ENCODE measurements around the gene CADPS.

CADPS gene

DNA sequence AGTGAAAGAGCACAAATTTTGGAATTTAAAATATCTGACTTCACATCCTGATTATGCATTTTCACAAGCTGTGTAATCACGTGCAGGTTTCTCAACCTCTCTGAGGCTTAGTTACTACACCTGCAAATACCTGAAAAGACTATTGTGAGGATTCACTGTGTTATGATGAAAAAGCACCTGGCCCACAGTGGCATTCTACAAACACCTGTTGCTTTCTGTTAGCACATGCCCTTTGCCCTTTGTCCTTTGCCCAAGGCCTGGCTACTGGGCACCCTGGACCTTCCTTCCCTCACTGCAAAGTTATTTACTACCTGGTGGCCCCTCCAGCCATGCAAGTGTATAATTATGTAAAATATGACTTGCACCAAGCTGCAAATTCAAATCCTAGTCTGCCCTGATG, 227.5 kb downstream of the CADPS start:
- H3K4me3 ChIP-seq (ENCODE audit: low read depth, low read length), result no peak overlapping the region
- TF ChIP-seq, protein P1, sequence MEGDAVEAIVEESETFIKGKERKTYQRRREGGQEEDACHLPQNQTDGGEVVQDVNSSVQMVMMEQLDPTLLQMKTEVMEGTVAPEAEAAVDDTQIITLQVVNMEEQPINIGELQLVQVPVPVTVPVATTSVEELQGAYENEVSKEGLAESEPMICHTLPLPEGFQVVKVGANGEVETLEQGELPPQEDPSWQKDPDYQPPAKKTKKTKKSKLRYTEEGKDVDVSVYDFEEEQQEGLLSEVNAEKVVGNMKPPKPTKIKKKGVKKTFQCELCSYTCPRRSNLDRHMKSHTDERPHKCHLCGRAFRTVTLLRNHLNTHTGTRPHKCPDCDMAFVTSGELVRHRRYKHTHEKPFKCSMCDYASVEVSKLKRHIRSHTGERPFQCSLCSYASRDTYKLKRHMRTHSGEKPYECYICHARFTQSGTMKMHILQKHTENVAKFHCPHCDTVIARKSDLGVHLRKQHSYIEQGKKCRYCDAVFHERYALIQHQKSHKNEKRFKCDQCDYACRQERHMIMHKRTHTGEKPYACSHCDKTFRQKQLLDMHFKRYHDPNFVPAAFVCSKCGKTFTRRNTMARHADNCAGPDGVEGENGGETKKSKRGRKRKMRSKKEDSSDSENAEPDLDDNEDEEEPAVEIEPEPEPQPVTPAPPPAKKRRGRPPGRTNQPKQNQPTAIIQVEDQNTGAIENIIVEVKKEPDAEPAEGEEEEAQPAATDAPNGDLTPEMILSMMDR (IDR thresholded peaks at IDR 0.05; ENCODE audit: low read depth, low read length), result no peak

DNA sequence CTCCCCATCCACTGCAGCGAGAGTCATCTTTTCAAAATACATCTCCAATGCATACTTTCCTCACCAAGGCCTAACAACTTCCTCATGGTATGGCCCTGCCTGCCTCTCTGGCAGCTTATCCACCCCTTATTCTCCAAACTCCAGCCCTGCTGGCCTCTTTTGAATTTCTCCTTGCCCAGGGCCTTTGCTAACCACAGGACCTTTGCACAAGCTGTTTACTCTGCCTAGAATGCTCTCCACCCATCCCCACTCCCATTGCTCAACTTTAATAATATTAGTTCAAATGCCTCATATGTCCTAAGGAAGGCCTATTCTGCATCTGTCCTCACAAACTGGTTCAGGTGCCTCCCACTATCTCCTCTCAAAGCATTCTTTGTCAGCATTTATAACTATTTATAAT, 230.7 kb downstream of the CADPS start:
- TF ChIP-seq, protein P1 (IDR thresholded peaks at IDR 0.05; ENCODE audit: low read depth, low read length), result no peak
- no peak overlapping the region for H3K4me3 ChIP-seq (ENCODE audit: low read depth, low read length)

DNA sequence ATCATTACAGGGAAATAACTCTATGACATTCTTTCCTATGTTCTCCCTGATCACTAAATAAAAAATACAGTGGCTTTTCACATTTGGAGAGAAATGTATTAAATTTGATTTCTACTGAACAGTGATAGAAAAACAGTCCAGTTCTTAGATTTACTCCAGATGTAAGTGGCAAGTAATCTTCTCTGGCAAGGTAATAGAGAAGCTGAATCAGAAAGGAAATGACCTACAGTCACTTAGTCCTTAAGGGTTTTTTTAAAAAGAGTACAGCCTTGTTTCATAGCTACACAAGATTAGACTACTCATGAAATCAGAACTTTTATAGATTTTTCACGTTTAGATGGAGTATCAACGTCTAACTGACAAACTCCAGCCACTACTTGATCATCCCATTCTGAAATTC, 236.9 kb downstream of the CADPS start:
- TF ChIP-seq, protein P1 (IDR thresholded peaks at IDR 0.05; ENCODE audit: low read depth, low read length), result no peak

DNA sequence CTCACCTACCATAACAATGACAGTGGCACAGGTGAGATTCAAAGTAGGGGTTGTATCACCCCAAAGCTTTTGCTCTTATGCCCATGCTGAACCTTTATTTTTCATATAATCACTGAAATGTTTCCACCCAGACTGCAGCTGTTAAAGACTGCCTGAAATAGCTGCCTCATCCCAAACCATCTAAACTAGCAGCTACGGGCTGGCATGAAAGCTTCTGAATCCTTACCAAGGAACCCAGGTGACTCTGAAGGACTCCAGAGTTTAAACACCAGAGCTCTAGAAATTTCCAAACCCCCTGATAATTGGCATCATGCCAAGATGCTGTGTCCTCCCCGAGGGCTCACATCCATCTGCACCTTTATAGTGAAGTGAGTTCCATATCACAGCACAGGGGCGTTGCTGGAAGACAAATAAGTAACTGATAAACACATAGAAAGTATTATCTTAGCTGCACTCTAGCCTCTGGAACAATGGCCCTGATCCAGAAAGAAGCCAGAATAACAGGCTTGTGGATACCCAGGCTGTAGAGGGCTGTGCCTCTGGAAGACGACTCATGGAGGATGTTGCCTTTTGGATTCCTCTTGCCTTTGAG, 238.9 kb downstream of the CADPS start:
- no peak overlapping the region for H3K4me3 ChIP-seq (ENCODE audit: low read depth, low read length)
- TF ChIP-seq, protein P1 (IDR thresholded peaks at IDR 0.05; ENCODE audit: low read depth, low read length), result no peak

More for the DNA sequence above, 236.9 kb downstream of the CADPS start:
- no peak overlapping the region for H3K4me3 ChIP-seq (ENCODE audit: low read depth, low read length)

DNA sequence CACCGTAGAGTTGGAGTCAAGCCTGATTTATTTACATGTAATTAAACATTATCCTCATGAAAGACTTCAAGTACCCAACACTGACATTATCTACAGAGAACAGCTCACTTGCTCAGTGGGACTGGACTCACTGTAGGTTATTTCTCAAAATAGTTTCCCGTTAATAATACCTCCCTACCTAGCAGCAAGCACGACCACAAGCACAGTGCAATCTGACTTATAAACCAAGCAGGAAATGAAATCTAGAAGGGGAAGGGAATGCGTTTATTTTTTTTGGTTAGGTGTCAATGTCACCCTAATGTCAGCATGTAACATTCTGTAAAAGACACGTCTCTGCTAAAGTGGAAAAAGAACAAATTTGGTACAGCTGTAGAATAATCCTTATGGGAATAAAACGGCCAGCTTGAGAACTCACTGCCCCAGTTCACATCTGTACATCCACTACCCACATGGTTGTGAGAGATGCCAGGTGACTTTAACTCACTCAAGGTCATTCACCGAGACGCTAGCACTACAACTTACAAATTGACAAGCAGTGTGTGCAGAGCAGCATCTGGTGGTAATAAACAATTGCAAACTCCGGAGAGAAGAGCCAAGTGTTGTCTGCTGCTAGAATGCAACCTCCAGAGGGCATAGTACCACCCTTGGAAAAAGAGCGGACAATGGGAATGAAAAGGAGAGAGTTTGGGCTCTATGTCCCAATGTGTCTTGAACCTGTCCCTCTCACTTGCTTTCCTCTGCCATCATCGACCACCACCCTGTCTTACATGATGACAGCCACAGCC, 242.5 kb downstream of the CADPS start:
- no peak overlapping the region for H3K4me3 ChIP-seq (ENCODE audit: low read depth, low read length)
- TF ChIP-seq, protein P1 (IDR thresholded peaks at IDR 0.05; ENCODE audit: low read depth, low read length), result 0 out of 2 replicates have a peak, but pooled peaks have one; percentile 3

DNA sequence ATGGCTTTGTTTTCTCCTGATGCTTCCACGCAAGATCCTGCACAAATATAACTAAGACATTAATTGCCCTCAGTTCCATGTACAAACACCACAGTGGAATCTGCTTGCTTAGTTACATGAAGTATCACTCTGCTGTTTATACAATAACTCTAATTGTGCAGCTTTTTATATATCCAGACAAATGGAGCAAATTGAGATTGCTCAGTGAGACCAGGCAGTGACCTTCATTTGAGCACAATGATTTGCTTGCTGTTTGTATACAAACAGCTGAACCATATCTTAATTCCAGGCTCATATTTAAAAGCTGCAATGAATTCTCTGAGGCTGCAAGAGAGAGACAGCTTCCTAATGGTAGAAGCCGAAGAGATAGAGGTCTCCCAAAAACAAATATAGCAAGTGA, 243.7 kb downstream of the CADPS start:
- TF ChIP-seq, protein P1 (IDR thresholded peaks at IDR 0.05; ENCODE audit: low read depth, low read length), result no peak
- H3K4me3 ChIP-seq (ENCODE audit: low read depth, low read length), result no peak overlapping the region

DNA sequence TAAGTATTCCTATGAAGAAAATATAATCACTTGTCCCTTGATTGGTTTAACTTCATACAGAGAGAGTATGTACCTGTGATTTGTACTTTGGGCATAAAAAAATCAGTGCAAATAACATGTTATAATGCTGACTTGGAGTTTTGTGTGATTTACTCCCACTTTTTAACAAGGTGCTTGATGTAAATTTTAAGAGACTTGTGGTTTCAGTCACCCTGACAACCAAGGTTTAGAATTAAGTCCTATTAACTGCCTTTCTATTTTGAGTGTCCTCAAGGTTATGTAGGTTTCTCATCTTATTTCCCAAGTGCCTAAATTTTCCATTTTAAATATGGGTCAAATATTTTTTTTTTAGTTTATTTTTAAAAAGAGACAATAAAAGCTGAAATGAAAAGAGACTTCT, 244.6 kb downstream of the CADPS start:
- no peak overlapping the region for H3K4me3 ChIP-seq (ENCODE audit: low read depth, low read length)
- TF ChIP-seq, protein P1 (IDR thresholded peaks at IDR 0.05; ENCODE audit: low read depth, low read length), result no peak

All from WI38 (cell line).